Measurements from ENCODE around the gene CXCL8. TPM values are rescaled to one million over a fixed set of nuclear protein-coding genes. Genes with fewer than 3 reads are reported as not detected.

CXCL8 gene
- polyA plus RNA-seq, 2 of the 4 experiments (the other 2 are of a cell fraction): 4.4 to 57.2 TPM

- Histone ChIP-seq H3K4me1 (no peaks in the 10 kb centered on the region), H3K4me2 (no peak overlapping the region), H3K4me3 (no peak overlapping the region), H3K9me3 (no peaks in the 10 kb centered on the region), H3K27ac (no peak overlapping the region)
- FAIRE-seq (no peak), DNase-seq (ENCODE audit: low read depth in 1 of 2, low spot score in 1 of 2) (no peak), ATAC-seq (no peak)
- no peak for TF ChIP-seq EP300 (IDR thresholded peaks at IDR 0.05)
- TF ChIP-seq SREBF2 (IDR thresholded peaks at IDR 0.05): no peak
- TF ChIP-seq CHD4 (IDR thresholded peaks at IDR 0.05; ENCODE audit: borderline replicate concordance): no peak
- no peak for TF ChIP-seq ELK1 (IDR thresholded peaks at IDR 0.05; ENCODE audit: low read depth, low read length)
- TF ChIP-seq MAZ (IDR thresholded peaks at IDR 0.05; ENCODE audit: borderline replicate concordance, low read depth, low read length): no peak
- TF ChIP-seq BHLHE40 (IDR thresholded peaks at IDR 0.05; ENCODE audit: low read depth, low read length): no peak
- TF ChIP-seq CBX8 (IDR thresholded peaks at IDR 0.05): no peak
- TF ChIP-seq NR3C1 (IDR thresholded peaks at IDR 0.05): no peak
- ChIA-PET CTCF (no interaction called here), POLR2A (no interaction called here)
Measured at GRCh38 chr4:73754934-73755333, 14.6 kb downstream of the CXCL8 start.

- Histone ChIP-seq H3K9me3 (no peaks in the 10 kb centered on the region), H3K27ac (no peak overlapping the region), H3K4me3 (no peak overlapping the region), H3K4me1 (no peaks in the 10 kb centered on the region), H3K4me2 (no peak overlapping the region)
- no peak for DNase-seq (ENCODE audit: low read depth in 1 of 2, low spot score in 1 of 2)
- ATAC-seq: no peak
- ChIA-PET CTCF (interaction anchor here (1.2 kb wide), 1 partner anchor 9 kb away, joined by 4 read pairs; no protein-coding TSS in a partner anchor), POLR2A (no interaction called here)
- TF ChIP-seq JUNB (IDR thresholded peaks at IDR 0.05) (no peak), NPAS2 (CRISPR knock-in tag; IDR thresholded peaks at IDR 0.05; ENCODE audit: borderline replicate concordance) (no peak), FOXS1 (CRISPR knock-in tag; IDR thresholded peaks at IDR 0.05) (no peak), JUN (IDR thresholded peaks at IDR 0.05) (no peak), RNF2 (IDR thresholded peaks at IDR 0.05; ENCODE audit: borderline replicate concordance, low read depth) (no peak), GATA3 (IDR thresholded peaks at IDR 0.05; ENCODE audit: borderline replicate concordance) (no peak), HOXB13 (CRISPR knock-in tag; IDR thresholded peaks at IDR 0.05; ENCODE audit: low read depth) (no peak), USF2 (IDR thresholded peaks at IDR 0.05) (no peak), SMC3 (IDR thresholded peaks at IDR 0.05) (no peak), PHF8 (IDR thresholded peaks at IDR 0.05; ENCODE audit: borderline replicate concordance, low read depth) (no peak), ZSCAN20 (CRISPR knock-in tag; IDR thresholded peaks at IDR 0.05) (no peak)
- TF ChIP-seq, protein P1, sequence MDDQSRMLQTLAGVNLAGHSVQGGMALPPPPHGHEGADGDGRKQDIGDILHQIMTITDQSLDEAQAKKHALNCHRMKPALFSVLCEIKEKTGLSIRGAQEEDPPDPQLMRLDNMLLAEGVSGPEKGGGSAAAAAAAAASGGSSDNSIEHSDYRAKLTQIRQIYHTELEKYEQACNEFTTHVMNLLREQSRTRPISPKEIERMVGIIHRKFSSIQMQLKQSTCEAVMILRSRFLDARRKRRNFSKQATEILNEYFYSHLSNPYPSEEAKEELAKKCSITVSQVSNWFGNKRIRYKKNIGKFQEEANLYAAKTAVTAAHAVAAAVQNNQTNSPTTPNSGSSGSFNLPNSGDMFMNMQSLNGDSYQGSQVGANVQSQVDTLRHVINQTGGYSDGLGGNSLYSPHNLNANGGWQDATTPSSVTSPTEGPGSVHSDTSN (IDR thresholded peaks at IDR 0.05): no peak
- 100% methylated on average over 2 of the region's 2 CpGs for WGBS (ENCODE audit: missing lambda C conversion rate)
- FAIRE-seq: no peak
Measured at GRCh38 chr4:73759357-73759756, 19.0 kb downstream of the CXCL8 start.

- CTCF ChIA-PET: no interaction called here
- Histone ChIP-seq H3K27ac (no peak overlapping the region), H3K4me3 (no peak overlapping the region), H3K9me3 (no peaks in the 10 kb centered on the region), H3K4me2 (no peak overlapping the region), H3K4me1 (no peaks in the 10 kb centered on the region)
- 80% methylated on average over 1 of the region's 1 CpG for WGBS (ENCODE audit: missing lambda C conversion rate)
- no peak for FAIRE-seq
- POLR2A ChIA-PET: no interaction called here
- no peak for ATAC-seq
- no peak for DNase-seq (ENCODE audit: low read depth in 1 of 2, low spot score in 1 of 2)
- TF ChIP-seq MAX (IDR thresholded peaks at IDR 0.05): no peak
- no peak for TF ChIP-seq MYC (IDR thresholded peaks at IDR 0.05; ENCODE audit: borderline replicate concordance, low read length)
- no peak for TF ChIP-seq REST (IDR thresholded peaks at IDR 0.05)
- no peak for TF ChIP-seq TFCP2L1 (CRISPR knock-in tag; IDR thresholded peaks at IDR 0.05)
- TF ChIP-seq CHD4 (IDR thresholded peaks at IDR 0.05; ENCODE audit: borderline replicate concordance): no peak
- no peak for TF ChIP-seq NPAS2 (CRISPR knock-in tag; IDR thresholded peaks at IDR 0.05; ENCODE audit: borderline replicate concordance)
- no peak for TF ChIP-seq ZNF302 (CRISPR knock-in tag; IDR thresholded peaks at IDR 0.05)
- no peak for TF ChIP-seq RAD21 (conservative IDR thresholded peaks at IDR 0.05 in 1 of 2, IDR thresholded peaks at IDR 0.05 in 1 of 2)
- no peak for TF ChIP-seq EP300 (IDR thresholded peaks at IDR 0.05)
- no peak for TF ChIP-seq MAFK (IDR thresholded peaks at IDR 0.05; ENCODE audit: partially characterized antibody)
- TF ChIP-seq, protein P2, sequence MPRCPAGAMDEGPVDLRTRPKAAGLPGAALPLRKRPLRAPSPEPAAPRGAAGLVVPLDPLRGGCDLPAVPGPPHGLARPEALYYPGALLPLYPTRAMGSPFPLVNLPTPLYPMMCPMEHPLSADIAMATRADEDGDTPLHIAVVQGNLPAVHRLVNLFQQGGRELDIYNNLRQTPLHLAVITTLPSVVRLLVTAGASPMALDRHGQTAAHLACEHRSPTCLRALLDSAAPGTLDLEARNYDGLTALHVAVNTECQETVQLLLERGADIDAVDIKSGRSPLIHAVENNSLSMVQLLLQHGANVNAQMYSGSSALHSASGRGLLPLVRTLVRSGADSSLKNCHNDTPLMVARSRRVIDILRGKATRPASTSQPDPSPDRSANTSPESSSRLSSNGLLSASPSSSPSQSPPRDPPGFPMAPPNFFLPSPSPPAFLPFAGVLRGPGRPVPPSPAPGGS (IDR thresholded peaks at IDR 0.05): no peak
- TF ChIP-seq FOSL2 (IDR thresholded peaks at IDR 0.05): no peak
- no peak for TF ChIP-seq FOSL2 (CRISPR knock-in tag; IDR thresholded peaks at IDR 0.05)
Measured at GRCh38 chr4:73761856-73762255, 21.5 kb downstream of the CXCL8 start.

Data from A549 (cell line).